GM12878 (cell line): ENCODE measurements around the gene FMNL3.

Experiments
- CBX5 ChIP-seq: sonication (generic); IDR thresholded peaks from 2 replicates; pipeline ENCODE4 v1.6.1; 2016; ENCODE audit warnings: low read depth, moderate library complexity, mild to moderate bottlenecking, inconsistent platforms
- EP300 ChIP-seq, 2 experiments: fragments of 150-350 bp in 1 of 2; IDR thresholded peaks; 2 replicates each; pipeline ENCODE4 v1.6.1; 2011 to 2012; ENCODE audit warnings: low read depth in 2 of 2, low read length in 2 of 2, borderline replicate concordance in 1 of 2, improper control_type of control experiment in 1 of 2, inconsistent platforms in 1 of 2; ENCODE audit not compliant: control insufficient read depth in 1 of 2
- GABPA ChIP-seq: IDR thresholded peaks from 2 replicates; pipeline ENCODE4 v1.6.1; 2014; ENCODE audit warnings: antibody characterized with exemption, low read depth, mild to moderate bottlenecking, inconsistent platforms
- KDM1A ChIP-seq: fragments of 200-600 bp; sonication (generic); IDR thresholded peaks from 2 replicates; pipeline ENCODE4 v1.6.1; 2016; ENCODE audit warnings: borderline replicate concordance
- NFYA ChIP-seq: IDR thresholded peaks from 2 replicates; pipeline ENCODE4 v1.6.1; 2011; ENCODE audit warnings: low read depth, mild to moderate bottlenecking, low read length, improper control_type of control experiment, borderline replicate concordance
- SMC3 ChIP-seq: IDR thresholded peaks from 2 replicates; pipeline ENCODE4 v1.6.1; 2011; ENCODE audit warnings: low read length, improper control_type of control experiment, borderline replicate concordance
- ZNF24 ChIP-seq: fragments of 450-650 bp; IDR thresholded peaks from 2 replicates; pipeline ENCODE4 v1.6.1; 2017; ENCODE audit warnings: antibody characterized with exemption, mild to moderate bottlenecking
- TF ChIP-seq, protein P1 (sequence below), 3 experiments: IDR thresholded peaks in 2 of 3; conservative IDR thresholded peaks in 1 of 3; 2 replicates each; pipeline ENCODE4 v1.5.1; 2011; ENCODE audit warnings: low read depth in 3 of 3, low read length in 3 of 3, mild to moderate bottlenecking in 3 of 3, control low read depth in 2 of 3, moderate library complexity in 2 of 3, inconsistent platforms in 1 of 3, mixed read lengths in 1 of 3; ENCODE audit not compliant: control insufficient read depth in 2 of 3, insufficient read depth in 1 of 3; ENCODE audit errors: extremely low read depth in 1 of 3
- TF ChIP-seq, protein P2 (sequence below): fragments of 450-650 bp; IDR thresholded peaks from 2 replicates; pipeline ENCODE4 v1.6.1; 2018; ENCODE audit warnings: mild to moderate bottlenecking, low read depth, moderate library complexity; ENCODE audit not compliant: partially characterized antibody
- TF ChIP-seq, protein P3 (sequence below): IDR thresholded peaks from 2 replicates; pipeline ENCODE4 v1.6.1; 2012; ENCODE audit warnings: low read depth, low read length, improper control_type of control experiment

DNA sequence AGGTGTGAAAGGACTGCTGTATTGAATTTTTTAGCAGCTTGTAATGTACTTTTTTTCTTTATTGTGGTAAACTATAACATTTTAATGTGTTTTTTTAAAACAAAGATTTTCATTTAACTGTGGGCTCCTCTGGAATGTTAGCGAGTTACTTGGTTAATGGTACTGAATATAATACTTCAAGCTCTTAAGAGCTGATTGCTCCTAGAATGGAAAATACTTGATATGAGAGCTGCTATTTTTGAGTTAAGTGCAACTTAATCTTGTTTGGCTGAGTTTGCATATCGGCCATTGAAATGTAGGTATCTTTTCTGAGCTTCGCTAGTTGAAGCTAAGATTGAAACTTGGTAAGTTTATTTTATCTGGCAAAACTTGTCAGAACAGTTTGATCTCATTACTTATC, 41.6 kb upstream of the FMNL3 start:
- TF ChIP-seq KDM1A, result no peak
- TF ChIP-seq, protein P1, sequence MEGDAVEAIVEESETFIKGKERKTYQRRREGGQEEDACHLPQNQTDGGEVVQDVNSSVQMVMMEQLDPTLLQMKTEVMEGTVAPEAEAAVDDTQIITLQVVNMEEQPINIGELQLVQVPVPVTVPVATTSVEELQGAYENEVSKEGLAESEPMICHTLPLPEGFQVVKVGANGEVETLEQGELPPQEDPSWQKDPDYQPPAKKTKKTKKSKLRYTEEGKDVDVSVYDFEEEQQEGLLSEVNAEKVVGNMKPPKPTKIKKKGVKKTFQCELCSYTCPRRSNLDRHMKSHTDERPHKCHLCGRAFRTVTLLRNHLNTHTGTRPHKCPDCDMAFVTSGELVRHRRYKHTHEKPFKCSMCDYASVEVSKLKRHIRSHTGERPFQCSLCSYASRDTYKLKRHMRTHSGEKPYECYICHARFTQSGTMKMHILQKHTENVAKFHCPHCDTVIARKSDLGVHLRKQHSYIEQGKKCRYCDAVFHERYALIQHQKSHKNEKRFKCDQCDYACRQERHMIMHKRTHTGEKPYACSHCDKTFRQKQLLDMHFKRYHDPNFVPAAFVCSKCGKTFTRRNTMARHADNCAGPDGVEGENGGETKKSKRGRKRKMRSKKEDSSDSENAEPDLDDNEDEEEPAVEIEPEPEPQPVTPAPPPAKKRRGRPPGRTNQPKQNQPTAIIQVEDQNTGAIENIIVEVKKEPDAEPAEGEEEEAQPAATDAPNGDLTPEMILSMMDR (IDR thresholded peaks at IDR 0.05 in 2 of 3, conservative IDR thresholded peaks at IDR 0.05 in 1 of 3; ENCODE audit: control insufficient read depth in 2 of 3, extremely low read depth in 1 of 3, insufficient read depth in 1 of 3, low read depth in 3 of 3, low read length in 3 of 3), result no peak
- TF ChIP-seq, protein P2, sequence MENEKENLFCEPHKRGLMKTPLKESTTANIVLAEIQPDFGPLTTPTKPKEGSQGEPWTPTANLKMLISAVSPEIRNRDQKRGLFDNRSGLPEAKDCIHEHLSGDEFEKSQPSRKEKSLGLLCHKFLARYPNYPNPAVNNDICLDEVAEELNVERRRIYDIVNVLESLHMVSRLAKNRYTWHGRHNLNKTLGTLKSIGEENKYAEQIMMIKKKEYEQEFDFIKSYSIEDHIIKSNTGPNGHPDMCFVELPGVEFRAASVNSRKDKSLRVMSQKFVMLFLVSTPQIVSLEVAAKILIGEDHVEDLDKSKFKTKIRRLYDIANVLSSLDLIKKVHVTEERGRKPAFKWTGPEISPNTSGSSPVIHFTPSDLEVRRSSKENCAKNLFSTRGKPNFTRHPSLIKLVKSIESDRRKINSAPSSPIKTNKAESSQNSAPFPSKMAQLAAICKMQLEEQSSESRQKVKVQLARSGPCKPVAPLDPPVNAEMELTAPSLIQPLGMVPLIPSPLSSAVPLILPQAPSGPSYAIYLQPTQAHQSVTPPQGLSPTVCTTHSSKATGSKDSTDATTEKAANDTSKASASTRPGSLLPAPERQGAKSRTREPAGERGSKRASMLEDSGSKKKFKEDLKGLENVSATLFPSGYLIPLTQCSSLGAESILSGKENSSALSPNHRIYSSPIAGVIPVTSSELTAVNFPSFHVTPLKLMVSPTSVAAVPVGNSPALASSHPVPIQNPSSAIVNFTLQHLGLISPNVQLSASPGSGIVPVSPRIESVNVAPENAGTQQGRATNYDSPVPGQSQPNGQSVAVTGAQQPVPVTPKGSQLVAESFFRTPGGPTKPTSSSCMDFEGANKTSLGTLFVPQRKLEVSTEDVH, result no peak
- TF ChIP-seq ZNF24, result no peak
- TF ChIP-seq, protein P3, sequence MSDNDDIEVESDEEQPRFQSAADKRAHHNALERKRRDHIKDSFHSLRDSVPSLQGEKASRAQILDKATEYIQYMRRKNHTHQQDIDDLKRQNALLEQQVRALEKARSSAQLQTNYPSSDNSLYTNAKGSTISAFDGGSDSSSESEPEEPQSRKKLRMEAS, result no peak
- no peak for TF ChIP-seq GABPA
- no peak for TF ChIP-seq NFYA
- TF ChIP-seq CBX5, result no peak
- TF ChIP-seq EP300 (IDR thresholded peaks at IDR 0.05; ENCODE audit: borderline replicate concordance in 1 of 2, control insufficient read depth in 1 of 2, low read depth in 2 of 2, low read length in 2 of 2), result no peak
- TF ChIP-seq SMC3, result no peak
